NCI-H2171 treated with DMSO at 0.1 percent for 48 hours (cell line): Measurements from ENCODE around the gene SLC38A8.

Experiments used
- DNase-seq: peaks from one replicate; lab custom pipeline; 2025; lab: John Stamatoyannopoulos, UW

The SLC38A8 gene

GRCh38 chr16:84068783-84069462 lies 26.3 kb upstream of the SLC38A8 start:
- no peak for DNase-seq

GRCh38 chr16:84068041-84068440 lies 25.4 kb upstream of the SLC38A8 start:
- peak; percentile 60 for DNase-seq

GRCh38 chr16:84067640-84068039 lies 25.0 kb upstream of the SLC38A8 start:
- DNase-seq: no peak

- DNase-seq: peak; percentile 74
Observed at GRCh38 chr16:84065536-84066132, 23.0 kb upstream of the SLC38A8 start.

- DNase-seq: no peak
Observed at GRCh38 chr16:84063980-84064379, 21.4 kb upstream of the SLC38A8 start.

GRCh38 chr16:84062734-84063640 lies 20.4 kb upstream of the SLC38A8 start:
- DNase-seq: peak; percentile 97

- DNase-seq: no peak
Observed at GRCh38 chr16:84061236-84061819, 18.7 kb upstream of the SLC38A8 start.

- no peak for DNase-seq
Observed at GRCh38 chr16:84059946-84060901, 17.6 kb upstream of the SLC38A8 start.

GRCh38 chr16:84059111-84059510 lies 16.5 kb upstream of the SLC38A8 start:
- no peak for DNase-seq

- no peak for DNase-seq
Observed at GRCh38 chr16:84058664-84059063, 16.1 kb upstream of the SLC38A8 start.

GRCh38 chr16:84058211-84058610 lies 15.6 kb upstream of the SLC38A8 start:
- no peak for DNase-seq

- no peak for DNase-seq
Observed at GRCh38 chr16:84056933-84057332, 14.3 kb upstream of the SLC38A8 start.

GRCh38 chr16:84055801-84056634 lies 13.4 kb upstream of the SLC38A8 start:
- no peak for DNase-seq

- DNase-seq: peak; percentile 57
Observed at GRCh38 chr16:84055366-84055765, 12.8 kb upstream of the SLC38A8 start.

GRCh38 chr16:84054916-84055315 lies 12.3 kb upstream of the SLC38A8 start:
- no peak for DNase-seq

GRCh38 chr16:84054271-84054670 lies 11.7 kb upstream of the SLC38A8 start:
- no peak for DNase-seq

GRCh38 chr16:84053237-84053636 lies 10.6 kb upstream of the SLC38A8 start:
- DNase-seq: no peak

GRCh38 chr16:84052071-84052622 lies 9.6 kb upstream of the SLC38A8 start:
- DNase-seq: peak; percentile 85

GRCh38 chr16:84050316-84050715 lies 7.7 kb upstream of the SLC38A8 start:
- DNase-seq: no peak
